ENCODE data around the gene SEC11A. TPM values are rescaled to one million over a fixed set of nuclear protein-coding genes. Genes with fewer than 3 reads are reported as not detected.

Gene SEC11A
- 133 TPM for total RNA-seq

GRCh38 chr15:84716036-84716732 lies at the start of gene SEC11A:
Gene SEC11A (minus strand): TSS chr15:84716139. CDS start chr15:84716075, 64 bp downstream.

GRCh38 chr15:84748274-84749110 lies 32.6 kb upstream of the SEC11A start, which contains the start of gene ZNF592:
Gene ZNF592 (plus strand): TSS chr15:84748592. CDS start chr15:84782676, 34,084 bp downstream.

GRCh38 chr15:84658080-84658787 lies 57.7 kb downstream of the SEC11A start, which contains the start of gene NMB:
Gene NMB (minus strand): TSS chr15:84658199. CDS start chr15:84658152, 47 bp downstream.

DNA sequence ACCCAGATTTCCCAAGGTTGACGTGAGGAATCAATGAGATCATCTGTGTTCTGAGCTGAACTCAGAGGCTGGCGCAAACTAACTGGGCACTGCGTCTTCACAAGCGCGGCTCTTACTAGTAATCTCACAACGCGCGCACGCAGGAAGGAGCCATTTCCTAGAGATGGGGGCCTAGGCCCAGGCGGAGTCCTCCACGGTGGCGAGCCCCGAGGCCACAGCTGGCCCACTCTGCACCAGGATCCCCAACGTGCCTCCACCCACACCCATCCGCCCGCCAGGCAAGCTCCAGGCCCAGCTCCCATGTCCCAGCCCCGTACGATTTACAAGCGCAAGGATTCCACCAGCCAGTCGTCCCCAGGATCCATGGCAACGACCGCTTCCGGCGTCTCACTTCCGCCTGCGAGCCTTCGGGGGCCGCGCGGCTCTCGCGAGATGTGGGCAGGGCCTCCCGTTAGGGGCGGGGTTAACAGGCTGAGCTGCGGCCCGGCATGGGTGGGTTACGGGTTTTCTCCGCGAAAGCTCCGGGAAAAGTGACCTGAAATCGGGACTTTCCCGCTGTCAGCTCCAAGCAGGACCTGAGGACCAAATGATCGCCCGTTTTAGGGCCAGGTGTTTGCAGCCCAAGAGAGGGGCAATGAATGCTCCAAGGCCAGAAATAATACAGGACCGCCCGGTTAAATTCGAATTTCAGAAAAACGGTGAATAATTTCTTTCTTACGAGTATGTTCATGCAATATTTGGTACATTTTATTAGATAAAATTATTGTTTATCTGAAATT lies 61.8 kb downstream of the SEC11A start, which contains the start of gene WDR73:
TSS of gene WDR73 (minus strand) at position 374 of the 779 bp plus-strand sequence. CDS start at position 365, 9 bp downstream.

Other genes starting within 250 kb of the SEC11A start
- 32.3 TPM for gene ZSCAN2, start 115.1 kb downstream of the SEC11A start, total RNA-seq
- 41.0 TPM for gene WDR73, start 61.9 kb downstream of the SEC11A start, total RNA-seq
- 1.5 TPM for gene NMB, start 57.9 kb downstream of the SEC11A start, total RNA-seq
- 17.2 TPM for gene ZNF592, start 32.5 kb upstream of the SEC11A start, total RNA-seq
- 11.1 TPM for gene ALPK3, start 101.2 kb upstream of the SEC11A start, total RNA-seq
- gene SLC28A1, start 168.5 kb upstream of the SEC11A start, total RNA-seq = 0.16 TPM